ENCODE data around the gene LMTK3. TPM values are rescaled to one million over a fixed set of nuclear protein-coding genes. Genes with fewer than 3 reads are reported as not detected.

Gene LMTK3
- total RNA-seq, 4 donors from 2014 or later, result 0.12 to 0.47 (median 0.39) TPM

- DNase-seq (ENCODE audit: low spot score), result no peak
- no peak for ATAC-seq (ENCODE audit: low FRiP score)
- no peak for TF ChIP-seq CTCF (IDR thresholded peaks at IDR 0.05)
These were observed 67.3 kb downstream of the LMTK3 start for GRCh38 chr19:48444129-48444935.

GRCh38 chr19:48443731-48444128, 67.9 kb downstream of the LMTK3 start:
- no peak for TF ChIP-seq CTCF (IDR thresholded peaks at IDR 0.05)
- ATAC-seq (ENCODE audit: low FRiP score) (no peak), DNase-seq (ENCODE audit: low spot score) (no peak)

GRCh38 chr19:48443256-48443655, 68.4 kb downstream of the LMTK3 start:
- no peak for ATAC-seq (ENCODE audit: low FRiP score)
- TF ChIP-seq CTCF (IDR thresholded peaks at IDR 0.05), result no peak
- no peak for DNase-seq (ENCODE audit: low spot score)

GRCh38 chr19:48442116-48443035, 69.3 kb downstream of the LMTK3 start:
- DNase-seq (ENCODE audit: low spot score), result no peak
- no peak for ATAC-seq (ENCODE audit: low FRiP score)
- TF ChIP-seq CTCF (IDR thresholded peaks at IDR 0.05), result no peak

- TF ChIP-seq CTCF (IDR thresholded peaks at IDR 0.05), result no peak
- no peak for ATAC-seq (ENCODE audit: low FRiP score)
- DNase-seq (ENCODE audit: low spot score), result no peak
These were observed 70.1 kb downstream of the LMTK3 start for GRCh38 chr19:48441360-48442050.

GRCh38 chr19:48436586-48436985, 75.0 kb downstream of the LMTK3 start:
- ATAC-seq (ENCODE audit: low FRiP score) (no peak), DNase-seq (ENCODE audit: low spot score) (no peak)
- TF ChIP-seq CTCF (IDR thresholded peaks at IDR 0.05), result no peak

Other genes with a start within 250 kb of the LMTK3 start
- gene ZNF114, start 241.8 kb downstream of the LMTK3 start, total RNA-seq, result under 1 TPM in 1 of 4 donors, not detected in 3; 0.47 TPM
- 100 to 1,000 TPM in 1 of 4 donors, 10 to 100 TPM in 3; 48.6 to 173 (median 58.9) TPM for gene EMP3, start 186.3 kb downstream of the LMTK3 start, total RNA-seq
- 10 to 100 TPM in 1 of 4 donors, 1 to 10 TPM in 3; 2.0 to 11.5 (median 5.1) TPM for gene TMEM143, start 147.9 kb downstream of the LMTK3 start, total RNA-seq
- not detected for gene SYNGR4, start 147.5 kb downstream of the LMTK3 start, total RNA-seq
- gene KDELR1, start 120.3 kb downstream of the LMTK3 start, total RNA-seq, result 100 to 1,000 TPM in 1 of 4 donors, 10 to 100 TPM in 3; 72.2 to 102 (median 75.3) TPM
- under 1 TPM; 0.12 to 0.63 (median 0.33) TPM for gene GRIN2D, start 118.2 kb downstream of the LMTK3 start, total RNA-seq
- gene GRWD1, start 65.9 kb downstream of the LMTK3 start, total RNA-seq, result 10 to 100 TPM; 19.5 to 90.5 (median 31.5) TPM
- gene KCNJ14, start 56.3 kb downstream of the LMTK3 start, total RNA-seq, result 1 to 10 TPM in 2 of 4 donors, under 1 TPM in 2; 0.56 to 2.2 (median 1.1) TPM
- gene CYTH2, start 42.5 kb downstream of the LMTK3 start, total RNA-seq, result 10 to 100 TPM; 19.2 to 49.7 (median 26.8) TPM
- not detected for gene SULT2B1, start 40.3 kb upstream of the LMTK3 start, total RNA-seq
- not detected for gene SPACA4, start 94.9 kb upstream of the LMTK3 start, total RNA-seq
- 1 to 10 TPM in 1 of 4 donors, under 1 TPM in 1, not detected in 2; 0.47 to 1.3 TPM for gene FAM83E, start 103.2 kb upstream of the LMTK3 start, total RNA-seq
- gene RPL18, start 107.3 kb upstream of the LMTK3 start, total RNA-seq, result 1,000 to 10,000 TPM; 1,539 to 2,303 (median 1,904) TPM
- 10 to 100 TPM in 2 of 4 donors, 1 to 10 TPM in 2; 6.0 to 16.2 (median 9.5) TPM for gene SPHK2, start 107.7 kb upstream of the LMTK3 start, total RNA-seq
- 10 to 100 TPM in 1 of 4 donors, 1 to 10 TPM in 3; 2.6 to 12.6 (median 5.2) TPM for gene DBP, start 125.5 kb upstream of the LMTK3 start, total RNA-seq
- gene CA11, start 134.4 kb upstream of the LMTK3 start, total RNA-seq, result 10 to 100 TPM in 1 of 4 donors, 1 to 10 TPM in 3; 1.9 to 12.7 (median 5.7) TPM
- gene NTN5, start 161.2 kb upstream of the LMTK3 start, total RNA-seq, result under 1 TPM in 1 of 4 donors, not detected in 3; 0.47 TPM
- gene FUT2, start 184.1 kb upstream of the LMTK3 start, total RNA-seq, result under 1 TPM in 2 of 4 donors, not detected in 2; 0.24 to 0.28 TPM
- gene MAMSTR, start 207.9 kb upstream of the LMTK3 start, total RNA-seq, result 1 to 10 TPM in 2 of 4 donors, under 1 TPM in 2; 0.36 to 3.0 (median 1.0) TPM
- 10 to 100 TPM; 11.3 to 60.8 (median 32.4) TPM for gene RASIP1, start 228.8 kb upstream of the LMTK3 start, total RNA-seq
- gene IZUMO1, start 235.1 kb upstream of the LMTK3 start, total RNA-seq, result 1 to 10 TPM in 3 of 4 donors, not detected in 1; 1.3 to 2.5 (median 1.3) TPM
- 1 to 10 TPM; 2.2 to 7.1 (median 5.3) TPM for gene FUT1, start 240.8 kb upstream of the LMTK3 start, total RNA-seq
- gene FGF21, start 243.7 kb upstream of the LMTK3 start, total RNA-seq, result not detected